ENCODE results near the gene HAUS7. TPM values are rescaled to one million over a fixed set of nuclear protein-coding genes. Genes with fewer than 3 reads are reported as not detected.

HAUS7 gene
- total RNA-seq, 1 experiment from 2014 or later: 29.3 TPM

DNA sequence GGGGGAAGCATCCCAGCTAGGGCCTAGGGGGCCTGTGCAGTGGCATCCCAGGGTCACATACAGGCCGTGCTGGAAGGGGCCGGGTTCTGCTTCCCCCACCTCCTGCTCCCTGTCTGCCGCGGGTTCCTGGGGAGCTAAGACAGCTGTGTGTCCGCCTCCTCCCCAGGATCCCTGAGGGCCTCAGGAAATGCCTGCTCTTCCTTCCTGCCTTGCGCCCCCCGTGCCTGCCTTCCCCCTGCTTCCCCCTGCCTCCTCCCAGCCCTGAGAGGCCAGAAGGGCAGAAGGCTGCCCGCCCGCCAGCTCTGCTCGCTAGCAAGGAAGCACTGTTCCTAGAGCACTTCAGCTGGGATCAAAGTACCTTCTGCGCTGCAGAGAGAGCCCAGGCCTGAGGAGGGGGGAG lies 21.5 kb upstream of the HAUS7 start:
- Histone ChIP-seq H2AFZ (no peak overlapping the region), H3K27me3 (ENCODE audit: insufficient read depth, low read depth) (peaks cover 9% of the 10 kb centered on the region), H3K4me1 (replicated peaks; ENCODE audit: insufficient read depth) (no peaks in the 10 kb centered on the region), H3K9me2 (ENCODE audit: insufficient read depth) (no peaks in the 10 kb centered on the region), H3K36me3 (ENCODE audit: low read depth) (no peaks in the 10 kb centered on the region), H4K20me1 (ENCODE audit: insufficient read depth) (no peaks in the 10 kb centered on the region), H3K4me3 (no peak overlapping the region), H3K27ac (no peak overlapping the region), H3F3A (ENCODE audit: insufficient read depth, low read depth) (no peaks in the 10 kb centered on the region), H3K79me2 (ENCODE audit: low read depth) (no peaks in the 10 kb centered on the region), H3K4me2 (no peak overlapping the region), H3K9me3 (ENCODE audit: insufficient read depth, low read depth) (no peaks in the 10 kb centered on the region)
- no TSS peak for BruUV-seq (replicated peaks)
- ChIA-PET CTCF (no interaction called here), POLR2A (ENCODE audit: unreplicated experiment) (no interaction called here)
- DNase-seq: no peak
- intact Hi-C loops (cut with micrococcal nuclease; ENCODE audit: unreplicated experiment): no loop called here
- TF ChIP-seq EZH2 (IDR thresholded peaks at IDR 0.05; ENCODE audit: low read depth): no peak
- TF ChIP-seq, protein P1, sequence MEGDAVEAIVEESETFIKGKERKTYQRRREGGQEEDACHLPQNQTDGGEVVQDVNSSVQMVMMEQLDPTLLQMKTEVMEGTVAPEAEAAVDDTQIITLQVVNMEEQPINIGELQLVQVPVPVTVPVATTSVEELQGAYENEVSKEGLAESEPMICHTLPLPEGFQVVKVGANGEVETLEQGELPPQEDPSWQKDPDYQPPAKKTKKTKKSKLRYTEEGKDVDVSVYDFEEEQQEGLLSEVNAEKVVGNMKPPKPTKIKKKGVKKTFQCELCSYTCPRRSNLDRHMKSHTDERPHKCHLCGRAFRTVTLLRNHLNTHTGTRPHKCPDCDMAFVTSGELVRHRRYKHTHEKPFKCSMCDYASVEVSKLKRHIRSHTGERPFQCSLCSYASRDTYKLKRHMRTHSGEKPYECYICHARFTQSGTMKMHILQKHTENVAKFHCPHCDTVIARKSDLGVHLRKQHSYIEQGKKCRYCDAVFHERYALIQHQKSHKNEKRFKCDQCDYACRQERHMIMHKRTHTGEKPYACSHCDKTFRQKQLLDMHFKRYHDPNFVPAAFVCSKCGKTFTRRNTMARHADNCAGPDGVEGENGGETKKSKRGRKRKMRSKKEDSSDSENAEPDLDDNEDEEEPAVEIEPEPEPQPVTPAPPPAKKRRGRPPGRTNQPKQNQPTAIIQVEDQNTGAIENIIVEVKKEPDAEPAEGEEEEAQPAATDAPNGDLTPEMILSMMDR (conservative IDR thresholded peaks at IDR 0.05): no peak

DNA sequence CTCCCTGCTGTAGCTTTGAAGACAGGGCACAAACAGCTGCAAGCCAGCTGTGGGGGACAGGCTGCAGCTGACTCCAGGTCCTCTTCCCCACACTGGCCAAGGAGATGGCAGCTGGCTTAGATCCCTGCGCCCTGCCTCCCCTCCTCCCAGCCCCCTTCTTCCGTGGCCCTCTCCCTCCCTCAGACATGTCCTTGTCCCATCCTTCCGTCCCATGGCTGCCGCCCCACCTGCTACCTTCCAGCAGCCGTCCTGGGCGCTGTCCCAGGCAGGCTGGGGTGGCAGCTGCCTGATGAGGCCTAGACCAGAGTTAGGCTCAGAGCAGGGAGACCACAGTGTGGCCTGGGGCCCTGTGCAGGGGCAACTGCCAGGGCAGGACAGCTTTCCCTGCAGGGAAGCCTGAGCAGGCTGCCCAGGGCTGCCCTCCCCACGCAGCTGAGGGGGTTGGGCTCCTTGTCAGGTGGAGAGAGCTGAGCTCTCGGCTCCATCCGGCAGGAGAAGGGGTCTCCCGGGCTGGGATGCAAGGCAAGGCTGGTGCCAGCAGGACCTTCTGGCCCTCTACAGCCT lies 21.1 kb upstream of the HAUS7 start:
- POLR2A ChIA-PET (ENCODE audit: unreplicated experiment): no interaction called here
- no peak overlapping the region for H3K4me3 ChIP-seq

DNA sequence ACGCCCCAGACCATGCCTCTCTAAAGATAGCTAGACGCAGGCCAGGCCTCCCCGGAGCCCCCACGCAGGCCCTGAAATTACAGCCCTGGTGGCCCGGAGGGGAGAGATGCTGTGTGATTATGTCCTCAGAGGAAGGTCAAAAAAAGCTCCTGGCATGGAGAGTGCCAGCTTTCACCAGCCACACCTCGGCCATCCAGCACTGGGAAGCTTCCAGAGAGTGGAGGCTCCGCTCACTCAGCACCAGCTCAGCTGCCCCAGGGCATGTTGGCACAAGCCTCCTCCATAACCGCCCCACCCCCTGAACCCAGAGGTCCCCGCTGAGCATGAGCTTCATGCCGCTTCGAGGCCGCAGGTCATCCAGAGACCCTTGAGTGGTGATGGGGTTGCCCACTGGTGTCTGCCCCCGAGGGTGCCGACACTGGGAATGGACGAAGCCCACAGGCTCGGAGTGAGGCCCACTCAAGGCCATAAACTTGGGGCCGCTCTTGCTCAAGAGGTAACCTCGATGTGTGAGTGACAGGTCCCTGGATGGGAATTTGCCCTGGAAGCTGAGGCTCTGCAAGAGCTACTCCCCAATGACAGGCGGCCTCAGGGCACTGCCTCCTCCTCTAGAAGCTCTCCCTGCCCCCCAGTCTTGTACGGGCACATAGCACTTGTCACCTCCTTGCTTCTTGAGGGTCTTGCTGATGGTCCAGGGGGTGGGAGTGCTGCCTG lies 20.0 kb upstream of the HAUS7 start:
- Histone ChIP-seq H3K27me3 (ENCODE audit: insufficient read depth, low read depth) (0 out of 2 replicates have a peak, but pooled peaks cover 4% of the 10 kb centered on the region), H2AFZ (no peak overlapping the region), H3K36me3 (ENCODE audit: low read depth) (no peaks in the 10 kb centered on the region), H3K79me2 (ENCODE audit: low read depth) (no peaks in the 10 kb centered on the region), H3K9me3 (ENCODE audit: insufficient read depth, low read depth) (no peaks in the 10 kb centered on the region), H3K4me3 (no peak overlapping the region), H3K4me1 (replicated peaks; ENCODE audit: insufficient read depth) (no peaks in the 10 kb centered on the region), H3K4me2 (no peak overlapping the region), H4K20me1 (ENCODE audit: insufficient read depth) (no peaks in the 10 kb centered on the region), H3K27ac (no peak overlapping the region), H3K9me2 (ENCODE audit: insufficient read depth) (no peaks in the 10 kb centered on the region), H3F3A (ENCODE audit: insufficient read depth, low read depth) (no peaks in the 10 kb centered on the region)
- no TSS peak for BruUV-seq (replicated peaks)
- POLR2A ChIA-PET (ENCODE audit: unreplicated experiment): no interaction called here
- TF ChIP-seq EZH2 (IDR thresholded peaks at IDR 0.05; ENCODE audit: low read depth): no peak
- TF ChIP-seq, protein P1 (conservative IDR thresholded peaks at IDR 0.05): no peak
- DNase-seq: no peak
- intact Hi-C loops (cut with micrococcal nuclease; ENCODE audit: unreplicated experiment): no loop called here
- CTCF ChIA-PET: no interaction called here

More for the DNA sequence above, 21.1 kb upstream of the HAUS7 start:
- Histone ChIP-seq H3K9me2 (ENCODE audit: insufficient read depth) (no peaks in the 10 kb centered on the region), H3K27me3 (ENCODE audit: insufficient read depth, low read depth) (peaks cover 9% of the 10 kb centered on the region), H4K20me1 (ENCODE audit: insufficient read depth) (no peaks in the 10 kb centered on the region), H3K36me3 (ENCODE audit: low read depth) (no peaks in the 10 kb centered on the region), H2AFZ (no peak overlapping the region), H3K27ac (no peak overlapping the region), H3K9me3 (ENCODE audit: insufficient read depth, low read depth) (no peaks in the 10 kb centered on the region), H3K79me2 (ENCODE audit: low read depth) (no peaks in the 10 kb centered on the region), H3K4me1 (replicated peaks; ENCODE audit: insufficient read depth) (no peaks in the 10 kb centered on the region), H3F3A (ENCODE audit: insufficient read depth, low read depth) (no peaks in the 10 kb centered on the region), H3K4me2 (no peak overlapping the region)
- no peak for DNase-seq
- no TSS peak for BruUV-seq (replicated peaks)
- CTCF ChIA-PET: interaction anchor here (0.6 kb wide), 1 partner anchor 18 kb away, joined by 5 read pairs; no protein-coding TSS in a partner anchor
- intact Hi-C loops (cut with micrococcal nuclease; ENCODE audit: unreplicated experiment): no loop called here
- TF ChIP-seq EZH2 (IDR thresholded peaks at IDR 0.05; ENCODE audit: low read depth): no peak
- TF ChIP-seq, protein P1 (conservative IDR thresholded peaks at IDR 0.05): no peak
